Gastroesophageal sphincter (tissue), 3 donors: Measurements from ENCODE around the gene CD7.

Experiments used
- POLR2A ChIP-seq, 2 donors: fragments of 450-650 bp; IDR thresholded peaks; one replicate each; pipeline ENCODE4 v1.6.1; 2017; ENCODE audit warnings: antibody characterized with exemption in 2 of 2, mild to moderate bottlenecking in 2 of 2, moderate library complexity in 1 of 2
- POLR2AphosphoS5 ChIP-seq: sonication (generic); formaldehyde crosslinking; IDR thresholded peaks from one replicate; pipeline ENCODE4 v1.6.1; 2017; ENCODE audit warnings: antibody characterized with exemption
- TF ChIP-seq, protein P1 (sequence below), 4 experiments: fragments of 200-600 bp in 2 of 4; fragments of 450-650 bp in 2 of 4; sonication (generic) in 1 of 4; IDR thresholded peaks; one replicate each; pipeline ENCODE4 v1.5.1; 2017 to 2019; ENCODE audit warnings: antibody characterized with exemption in 4 of 4, mild to moderate bottlenecking in 2 of 4, moderate library complexity in 2 of 4

DNA sequence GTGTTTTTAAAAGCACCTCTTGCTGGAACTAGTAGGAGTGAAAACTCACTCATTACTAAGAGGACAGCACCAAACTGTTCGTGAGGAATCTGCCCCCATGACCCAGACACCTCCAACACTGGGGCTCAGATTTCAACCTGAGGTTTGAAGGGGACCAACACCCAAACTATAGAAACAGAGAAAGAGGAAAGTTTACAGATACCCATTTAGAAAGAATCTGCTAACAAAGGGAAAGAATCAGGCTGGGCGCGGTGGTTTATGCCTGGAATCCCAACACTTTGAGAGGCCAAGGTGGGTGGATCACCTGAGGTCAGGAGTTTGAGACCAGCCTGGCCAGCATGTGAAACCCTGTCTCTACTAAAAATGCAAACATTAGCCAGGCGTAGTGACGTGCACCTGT, 40.5 kb downstream of the CD7 start:
- TF ChIP-seq POLR2A (IDR thresholded peaks at IDR 0.05) (no peak), POLR2AphosphoS5 (no peak)
- TF ChIP-seq, protein P1, sequence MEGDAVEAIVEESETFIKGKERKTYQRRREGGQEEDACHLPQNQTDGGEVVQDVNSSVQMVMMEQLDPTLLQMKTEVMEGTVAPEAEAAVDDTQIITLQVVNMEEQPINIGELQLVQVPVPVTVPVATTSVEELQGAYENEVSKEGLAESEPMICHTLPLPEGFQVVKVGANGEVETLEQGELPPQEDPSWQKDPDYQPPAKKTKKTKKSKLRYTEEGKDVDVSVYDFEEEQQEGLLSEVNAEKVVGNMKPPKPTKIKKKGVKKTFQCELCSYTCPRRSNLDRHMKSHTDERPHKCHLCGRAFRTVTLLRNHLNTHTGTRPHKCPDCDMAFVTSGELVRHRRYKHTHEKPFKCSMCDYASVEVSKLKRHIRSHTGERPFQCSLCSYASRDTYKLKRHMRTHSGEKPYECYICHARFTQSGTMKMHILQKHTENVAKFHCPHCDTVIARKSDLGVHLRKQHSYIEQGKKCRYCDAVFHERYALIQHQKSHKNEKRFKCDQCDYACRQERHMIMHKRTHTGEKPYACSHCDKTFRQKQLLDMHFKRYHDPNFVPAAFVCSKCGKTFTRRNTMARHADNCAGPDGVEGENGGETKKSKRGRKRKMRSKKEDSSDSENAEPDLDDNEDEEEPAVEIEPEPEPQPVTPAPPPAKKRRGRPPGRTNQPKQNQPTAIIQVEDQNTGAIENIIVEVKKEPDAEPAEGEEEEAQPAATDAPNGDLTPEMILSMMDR (IDR thresholded peaks at IDR 0.05) = no peak
